DND-41 (cell line): ENCODE data around the gene RABAC1.

Source experiments
- ATAC-seq: fragments of 200-7000 bp; cut with Tn5 transposase; 3 replicates; pipeline ENCODE4 v1.9.1; 2021; ENCODE audit warnings: low read depth; ENCODE audit not compliant: insufficient read depth
- DNase-seq: peaks from one replicate; pipeline ENCODE4 v3.0.0-alpha.2; 2020
- H2AFZ ChIP-seq: 2 replicates; pipeline ENCODE4 v1.6.0; 2012; ENCODE audit warnings: low read depth, low read length
- H3K27ac ChIP-seq: 2 replicates; pipeline ENCODE4 v1.5.1; 2012; ENCODE audit warnings: low read length, inconsistent platforms
- H3K27me3 ChIP-seq: fragments of 200-600 bp; sonication (generic); 2 replicates; pipeline ENCODE4 v1.6.0; 2012; ENCODE audit warnings: low read length, mild to moderate bottlenecking, inconsistent platforms; ENCODE audit not compliant: insufficient read depth, poor library complexity
- H3K36me3 ChIP-seq: 2 replicates; pipeline ENCODE4 v1.5.1; 2012; ENCODE audit warnings: low read length, inconsistent platforms; ENCODE audit not compliant: insufficient read depth
- H3K4me1 ChIP-seq: 2 replicates; pipeline ENCODE4 v1.5.1; 2012; ENCODE audit warnings: mild to moderate bottlenecking, low read length; ENCODE audit not compliant: insufficient read depth
- H3K4me2 ChIP-seq: 2 replicates; pipeline ENCODE4 v1.6.0; 2012; ENCODE audit warnings: mild to moderate bottlenecking, moderate library complexity, low read length, inconsistent platforms; ENCODE audit not compliant: insufficient read depth
- H3K4me3 ChIP-seq, 2 experiments: fragments of 200-600 bp in 1 of 2; shearing (Covaris generic) in 1 of 2; 2 replicates each; pipeline ENCODE4 v1.5.1; 2012 to 2016; ENCODE audit warnings: inconsistent platforms in 2 of 2, low read length in 2 of 2, mild to moderate bottlenecking in 2 of 2, low read depth in 1 of 2, moderate library complexity in 1 of 2
- H3K79me2 ChIP-seq: 2 replicates; pipeline ENCODE4 v1.6.0; 2012; ENCODE audit warnings: low read length, inconsistent platforms; ENCODE audit not compliant: insufficient read depth
- H3K9ac ChIP-seq: 2 replicates; pipeline ENCODE4 v1.6.0; 2012; ENCODE audit warnings: low read depth, mild to moderate bottlenecking, inconsistent platforms, low read length, moderate library complexity
- H3K9me3 ChIP-seq: 2 replicates; pipeline ENCODE4 v1.5.1; 2012; ENCODE audit warnings: low read length, moderate library complexity, mild to moderate bottlenecking, inconsistent platforms; ENCODE audit not compliant: insufficient read depth, severe bottlenecking
- H4K20me1 ChIP-seq: 2 replicates; pipeline ENCODE4 v1.6.0; 2012; ENCODE audit warnings: low read length; ENCODE audit not compliant: insufficient read depth
- CTCF ChIP-seq: IDR thresholded peaks from 2 replicates; pipeline ENCODE4 v1.5.1; 2012; ENCODE audit warnings: borderline replicate concordance, low read length, moderate library complexity, mild to moderate bottlenecking; ENCODE audit not compliant: poor library complexity, severe bottlenecking; ENCODE audit errors: extremely low read depth
- EZH2 ChIP-seq: IDR thresholded peaks from 3 replicates; pipeline ENCODE4 v1.6.1; 2012; ENCODE audit warnings: borderline replicate concordance, low read depth, mild to moderate bottlenecking, moderate library complexity, low read length, inconsistent platforms; ENCODE audit not compliant: severe bottlenecking

The RABAC1 gene

GRCh38 chr19:41926028-41926762 lies 32.9 kb downstream of the RABAC1 start:
- Histone ChIP-seq H3K9me3 (no peaks in the 10 kb centered on the region), H4K20me1 (peaks cover 9% of the 10 kb centered on the region; the same call in 1 of the 2 replicates), H3K36me3 (peaks cover 5% of the 10 kb centered on the region; the same call in 1 of the 2 replicates), H3K4me3 (no peak overlapping the region), H2AFZ (no peak overlapping the region), H3K79me2 (peaks cover 6% of the 10 kb centered on the region), H3K4me1 (peaks cover 32% of the 10 kb centered on the region), H3K27me3 (no peaks in the 10 kb centered on the region), H3K9ac (no peak overlapping the region), H3K4me2 (no peak overlapping the region), H3K27ac (no peak overlapping the region)
- no peak for ATAC-seq
- TF ChIP-seq CTCF (no peak), EZH2 (no peak)
- no peak for DNase-seq

GRCh38 chr19:41925208-41926003 lies 33.7 kb downstream of the RABAC1 start:
- no peak overlapping the region for H2AFZ ChIP-seq
- no peak overlapping the region for H3K27ac ChIP-seq
- H3K9ac ChIP-seq = no peak overlapping the region
- no peaks in the 10 kb centered on the region for H3K27me3 ChIP-seq
- H3K36me3 ChIP-seq = peaks cover 4% of the 10 kb centered on the region; the same call in 1 of the 2 replicates
- H4K20me1 ChIP-seq = peaks cover 9% of the 10 kb centered on the region; the same call in 1 of the 2 replicates
- peaks cover 6% of the 10 kb centered on the region for H3K79me2 ChIP-seq
- TF ChIP-seq CTCF (no peak), EZH2 (no peak)
- peaks cover 32% of the 10 kb centered on the region for H3K4me1 ChIP-seq
- DNase-seq (no peak), ATAC-seq (no peak)
- H3K9me3 ChIP-seq = no peaks in the 10 kb centered on the region
- H3K4me2 ChIP-seq = no peak overlapping the region
- H3K4me3 ChIP-seq = no peak overlapping the region

GRCh38 chr19:41924151-41925145 lies 34.7 kb downstream of the RABAC1 start:
- Histone ChIP-seq H3K27ac (no peak overlapping the region), H2AFZ (no peak overlapping the region), H3K4me3 (no peak overlapping the region), H3K27me3 (no peaks in the 10 kb centered on the region), H3K9ac (no peak overlapping the region), H3K79me2 (peaks cover 6% of the 10 kb centered on the region), H3K4me2 (no peak overlapping the region), H4K20me1 (peaks cover 13% of the 10 kb centered on the region; the same call in 1 of the 2 replicates), H3K36me3 (no peaks in the 10 kb centered on the region; the same call in 1 of the 2 replicates), H3K9me3 (no peaks in the 10 kb centered on the region), H3K4me1 (peaks cover 22% of the 10 kb centered on the region)
- TF ChIP-seq EZH2 (no peak), CTCF (no peak)
- ATAC-seq = no peak
- DNase-seq = no peak
